ENCODE measurements around the gene JMJD6.

DNA sequence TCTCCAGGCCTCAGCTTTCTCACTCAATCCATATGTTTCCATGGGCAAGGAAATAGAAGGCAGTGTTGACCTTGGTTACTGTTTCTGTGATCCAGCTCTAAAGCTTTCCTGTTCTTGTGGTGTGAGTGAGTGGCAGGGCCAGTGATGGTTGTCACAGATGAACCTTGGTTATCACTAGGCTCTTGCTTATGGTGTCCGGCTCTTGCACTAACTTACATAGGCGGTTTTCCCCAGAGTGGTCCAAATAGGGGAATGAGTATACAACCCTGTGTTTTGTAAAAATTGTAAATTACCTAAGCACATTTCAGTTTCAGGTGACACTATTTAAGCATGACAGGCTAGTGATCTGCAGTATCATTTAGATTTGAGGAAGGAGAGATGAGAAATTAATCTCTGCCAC is 18.3 kb upstream of the JMJD6 start:
- TF ChIP-seq, protein P1, sequence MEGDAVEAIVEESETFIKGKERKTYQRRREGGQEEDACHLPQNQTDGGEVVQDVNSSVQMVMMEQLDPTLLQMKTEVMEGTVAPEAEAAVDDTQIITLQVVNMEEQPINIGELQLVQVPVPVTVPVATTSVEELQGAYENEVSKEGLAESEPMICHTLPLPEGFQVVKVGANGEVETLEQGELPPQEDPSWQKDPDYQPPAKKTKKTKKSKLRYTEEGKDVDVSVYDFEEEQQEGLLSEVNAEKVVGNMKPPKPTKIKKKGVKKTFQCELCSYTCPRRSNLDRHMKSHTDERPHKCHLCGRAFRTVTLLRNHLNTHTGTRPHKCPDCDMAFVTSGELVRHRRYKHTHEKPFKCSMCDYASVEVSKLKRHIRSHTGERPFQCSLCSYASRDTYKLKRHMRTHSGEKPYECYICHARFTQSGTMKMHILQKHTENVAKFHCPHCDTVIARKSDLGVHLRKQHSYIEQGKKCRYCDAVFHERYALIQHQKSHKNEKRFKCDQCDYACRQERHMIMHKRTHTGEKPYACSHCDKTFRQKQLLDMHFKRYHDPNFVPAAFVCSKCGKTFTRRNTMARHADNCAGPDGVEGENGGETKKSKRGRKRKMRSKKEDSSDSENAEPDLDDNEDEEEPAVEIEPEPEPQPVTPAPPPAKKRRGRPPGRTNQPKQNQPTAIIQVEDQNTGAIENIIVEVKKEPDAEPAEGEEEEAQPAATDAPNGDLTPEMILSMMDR (conservative IDR thresholded peaks at IDR 0.05 in 1 of 2, IDR thresholded peaks at IDR 0.05 in 1 of 2; ENCODE audit: extremely low read depth in 1 of 2, insufficient read depth in 1 of 2, low read depth in 1 of 2, low read length in 2 of 2), result no peak
- no peak for TF ChIP-seq EZH2 (IDR thresholded peaks at IDR 0.05; ENCODE audit: borderline replicate concordance, low read length)
